SK-N-SH treated with all-trans-retinoic acid at 6 μM for 48 hours (cell line): Measurements from ENCODE around the gene RAP1GAP.

Source experiments
- ATAC-seq: fragments of 200-7000 bp; cut with Tn5 transposase; 3 replicates; pipeline ENCODE4 v1.9.1; 2020; ENCODE audit warnings: mild to moderate bottlenecking, moderate library complexity
- ARNTL ChIP-seq: fragments of 450-650 bp; formaldehyde crosslinking; IDR thresholded peaks from 2 replicates; pipeline ENCODE4 v1.5.0; 2020; ENCODE audit warnings: low read depth, mild to moderate bottlenecking, moderate library complexity, borderline replicate concordance
- BACH2 ChIP-seq: fragments of 250-450 bp; sonication (Bioruptor Pico); IDR thresholded peaks from 2 replicates; pipeline ENCODE4 v1.9.0; 2021; ENCODE audit warnings: mild to moderate bottlenecking, borderline replicate concordance
- CSDC2 ChIP-seq: fragments of 250-450 bp; sonication (Bioruptor Pico); IDR thresholded peaks from 2 replicates; pipeline ENCODE4 v1.5.0; 2020; ENCODE audit warnings: mild to moderate bottlenecking, moderate library complexity
- ESRRG ChIP-seq: fragments of 250-450 bp; sonication (Bioruptor Pico); IDR thresholded peaks from 2 replicates; pipeline ENCODE4 v1.6.1; 2021; ENCODE audit warnings: mild to moderate bottlenecking
- GLIS3 ChIP-seq: fragments of 250-450 bp; sonication (Bioruptor Pico); IDR thresholded peaks from 2 replicates; pipeline ENCODE4 v1.5.0; 2020; ENCODE audit warnings: mild to moderate bottlenecking, moderate library complexity
- ISL1 ChIP-seq: fragments of 250-450 bp; sonication (Bioruptor Pico); IDR thresholded peaks from 2 replicates; pipeline ENCODE4 v2.1.2; 2022; ENCODE audit warnings: mild to moderate bottlenecking, moderate library complexity
- OSR1 ChIP-seq: fragments of 250-450 bp; sonication (Bioruptor Pico); IDR thresholded peaks from 2 replicates; pipeline ENCODE4 v1.8.0; 2022; ENCODE audit warnings: moderate library complexity, mild to moderate bottlenecking, inconsistent platforms
- PPARA ChIP-seq: fragments of 250-450 bp; sonication (Bioruptor Pico); IDR thresholded peaks from 2 replicates; pipeline ENCODE4 v1.5.0; 2020; ENCODE audit warnings: mild to moderate bottlenecking, borderline replicate concordance
- RARB ChIP-seq: fragments of 250-450 bp; sonication (Bioruptor Pico); IDR thresholded peaks from 2 replicates; pipeline ENCODE4 v1.8.0; 2021; ENCODE audit warnings: mild to moderate bottlenecking, moderate library complexity
- SNAI2 ChIP-seq: fragments of 250-450 bp; sonication (Bioruptor Pico); IDR thresholded peaks from 2 replicates; pipeline ENCODE4 v1.5.0; 2020; ENCODE audit warnings: mild to moderate bottlenecking, moderate library complexity
- TCF4 ChIP-seq: fragments of 250-450 bp; sonication (Bioruptor Pico); IDR thresholded peaks from 2 replicates; pipeline ENCODE4 v1.8.0; 2021; ENCODE audit warnings: mild to moderate bottlenecking, moderate library complexity, borderline replicate concordance
- TOX ChIP-seq: fragments of 250-450 bp; sonication (Bioruptor Pico); IDR thresholded peaks from 2 replicates; pipeline ENCODE4 v1.8.0; 2021; ENCODE audit warnings: mild to moderate bottlenecking, moderate library complexity, borderline replicate concordance
- ZC3H10 ChIP-seq: fragments of 250-450 bp; sonication (Bioruptor Pico); IDR thresholded peaks from 2 replicates; pipeline ENCODE4 v1.5.1; 2021; ENCODE audit warnings: mild to moderate bottlenecking, moderate library complexity
- ZFP30 ChIP-seq: fragments of 450-650 bp; formaldehyde crosslinking; IDR thresholded peaks from 2 replicates; pipeline ENCODE4 v1.5.0; 2022; ENCODE audit warnings: mild to moderate bottlenecking, moderate library complexity
- ZNF565 ChIP-seq: fragments of 450-650 bp; formaldehyde crosslinking; conservative IDR thresholded peaks from 2 replicates; pipeline ENCODE4 v1.5.0; 2020; ENCODE audit warnings: low read depth, mild to moderate bottlenecking, moderate library complexity
- ZNF70 ChIP-seq: fragments of 450-650 bp; formaldehyde crosslinking; IDR thresholded peaks from 2 replicates; pipeline ENCODE4 v1.5.0; 2020; ENCODE audit warnings: mild to moderate bottlenecking, moderate library complexity
- ZNF8 ChIP-seq: fragments of 450-650 bp; formaldehyde crosslinking; IDR thresholded peaks from 2 replicates; pipeline ENCODE4 v1.5.0; 2020; ENCODE audit warnings: mild to moderate bottlenecking, moderate library complexity
- TF ChIP-seq, protein P1 (sequence below): fragments of 250-450 bp; sonication (Bioruptor Pico); IDR thresholded peaks from 2 replicates; pipeline ENCODE4 v1.5.0; 2020; ENCODE audit warnings: mild to moderate bottlenecking, moderate library complexity
- TF ChIP-seq, protein P2 (sequence below): fragments of 250-450 bp; sonication (Bioruptor Pico); IDR thresholded peaks from 2 replicates; pipeline ENCODE4 v1.5.1; 2021; ENCODE audit warnings: mild to moderate bottlenecking, moderate library complexity
- TF ChIP-seq, protein P3 (sequence below): fragments of 250-450 bp; sonication (Bioruptor Pico); IDR thresholded peaks from 2 replicates; pipeline ENCODE4 v1.8.0; 2020; ENCODE audit warnings: mild to moderate bottlenecking, moderate library complexity, borderline replicate concordance
- TF ChIP-seq, protein P4 (sequence below): fragments of 250-450 bp; sonication (Bioruptor Pico); IDR thresholded peaks from 2 replicates; pipeline ENCODE4 v1.5.1; 2020; ENCODE audit warnings: low read depth, mild to moderate bottlenecking, moderate library complexity
- TF ChIP-seq, protein P5 (sequence below): fragments of 250-450 bp; sonication (Bioruptor Pico); IDR thresholded peaks from 2 replicates; pipeline ENCODE4 v1.8.0; 2021; ENCODE audit warnings: low read depth, mild to moderate bottlenecking, moderate library complexity, borderline replicate concordance

The RAP1GAP gene

DNA sequence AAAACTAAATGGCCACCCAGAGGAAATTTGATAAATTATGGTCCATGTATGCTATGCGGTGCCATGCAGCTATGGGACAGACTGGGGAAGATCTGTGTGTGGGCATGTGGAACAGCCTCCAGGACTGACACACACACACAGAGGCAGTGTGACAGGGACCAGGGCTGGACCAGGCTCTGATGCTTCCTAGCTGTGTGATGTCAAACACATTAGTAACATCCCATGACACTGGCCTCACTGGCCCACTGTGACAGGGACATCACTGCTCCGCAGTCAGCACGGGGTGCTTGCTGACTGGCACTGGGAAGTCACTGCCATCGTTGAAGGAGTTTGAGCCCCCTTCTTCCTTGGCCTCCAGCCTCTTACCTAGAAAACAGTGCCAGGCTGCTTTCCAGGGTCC is 13.9 kb downstream of the RAP1GAP start:
- TF ChIP-seq BACH2: no peak
- TF ChIP-seq, protein P1, sequence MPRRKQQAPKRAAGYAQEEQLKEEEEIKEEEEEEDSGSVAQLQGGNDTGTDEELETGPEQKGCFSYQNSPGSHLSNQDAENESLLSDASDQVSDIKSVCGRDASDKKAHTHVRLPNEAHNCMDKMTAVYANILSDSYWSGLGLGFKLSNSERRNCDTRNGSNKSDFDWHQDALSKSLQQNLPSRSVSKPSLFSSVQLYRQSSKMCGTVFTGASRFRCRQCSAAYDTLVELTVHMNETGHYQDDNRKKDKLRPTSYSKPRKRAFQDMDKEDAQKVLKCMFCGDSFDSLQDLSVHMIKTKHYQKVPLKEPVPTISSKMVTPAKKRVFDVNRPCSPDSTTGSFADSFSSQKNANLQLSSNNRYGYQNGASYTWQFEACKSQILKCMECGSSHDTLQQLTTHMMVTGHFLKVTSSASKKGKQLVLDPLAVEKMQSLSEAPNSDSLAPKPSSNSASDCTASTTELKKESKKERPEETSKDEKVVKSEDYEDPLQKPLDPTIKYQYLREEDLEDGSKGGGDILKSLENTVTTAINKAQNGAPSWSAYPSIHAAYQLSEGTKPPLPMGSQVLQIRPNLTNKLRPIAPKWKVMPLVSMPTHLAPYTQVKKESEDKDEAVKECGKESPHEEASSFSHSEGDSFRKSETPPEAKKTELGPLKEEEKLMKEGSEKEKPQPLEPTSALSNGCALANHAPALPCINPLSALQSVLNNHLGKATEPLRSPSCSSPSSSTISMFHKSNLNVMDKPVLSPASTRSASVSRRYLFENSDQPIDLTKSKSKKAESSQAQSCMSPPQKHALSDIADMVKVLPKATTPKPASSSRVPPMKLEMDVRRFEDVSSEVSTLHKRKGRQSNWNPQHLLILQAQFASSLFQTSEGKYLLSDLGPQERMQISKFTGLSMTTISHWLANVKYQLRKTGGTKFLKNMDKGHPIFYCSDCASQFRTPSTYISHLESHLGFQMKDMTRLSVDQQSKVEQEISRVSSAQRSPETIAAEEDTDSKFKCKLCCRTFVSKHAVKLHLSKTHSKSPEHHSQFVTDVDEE (CRISPR knock-in tag): no peak
- TF ChIP-seq, protein P2, sequence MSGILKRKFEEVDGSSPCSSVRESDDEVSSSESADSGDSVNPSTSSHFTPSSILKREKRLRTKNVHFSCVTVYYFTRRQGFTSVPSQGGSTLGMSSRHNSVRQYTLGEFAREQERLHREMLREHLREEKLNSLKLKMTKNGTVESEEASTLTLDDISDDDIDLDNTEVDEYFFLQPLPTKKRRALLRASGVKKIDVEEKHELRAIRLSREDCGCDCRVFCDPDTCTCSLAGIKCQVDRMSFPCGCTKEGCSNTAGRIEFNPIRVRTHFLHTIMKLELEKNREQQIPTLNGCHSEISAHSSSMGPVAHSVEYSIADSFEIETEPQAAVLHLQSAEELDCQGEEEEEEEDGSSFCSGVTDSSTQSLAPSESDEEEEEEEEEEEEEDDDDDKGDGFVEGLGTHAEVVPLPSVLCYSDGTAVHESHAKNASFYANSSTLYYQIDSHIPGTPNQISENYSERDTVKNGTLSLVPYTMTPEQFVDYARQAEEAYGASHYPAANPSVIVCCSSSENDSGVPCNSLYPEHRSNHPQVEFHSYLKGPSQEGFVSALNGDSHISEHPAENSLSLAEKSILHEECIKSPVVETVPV: no peak
- ATAC-seq: no peak

DNA sequence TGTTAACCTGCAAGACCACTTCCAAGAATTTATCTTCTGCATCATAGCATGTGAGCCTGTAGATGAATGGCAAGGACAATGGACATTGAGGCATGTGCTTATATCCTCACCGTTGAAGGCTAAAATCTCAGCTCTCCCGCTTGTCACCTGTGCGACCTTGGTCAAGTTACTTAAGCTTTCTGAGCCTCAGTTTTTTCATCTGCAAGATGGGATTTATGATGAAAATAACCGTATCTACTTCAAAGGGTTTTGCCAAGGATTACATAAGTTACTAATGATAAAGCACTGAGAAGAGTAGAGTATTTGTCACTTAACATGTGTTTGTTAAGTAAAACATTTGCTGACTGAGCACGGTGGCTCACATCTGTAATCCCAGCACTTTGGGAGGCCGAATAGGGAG is 14.9 kb downstream of the RAP1GAP start:
- TF ChIP-seq, protein P2: no peak
- TF ChIP-seq, protein P3, sequence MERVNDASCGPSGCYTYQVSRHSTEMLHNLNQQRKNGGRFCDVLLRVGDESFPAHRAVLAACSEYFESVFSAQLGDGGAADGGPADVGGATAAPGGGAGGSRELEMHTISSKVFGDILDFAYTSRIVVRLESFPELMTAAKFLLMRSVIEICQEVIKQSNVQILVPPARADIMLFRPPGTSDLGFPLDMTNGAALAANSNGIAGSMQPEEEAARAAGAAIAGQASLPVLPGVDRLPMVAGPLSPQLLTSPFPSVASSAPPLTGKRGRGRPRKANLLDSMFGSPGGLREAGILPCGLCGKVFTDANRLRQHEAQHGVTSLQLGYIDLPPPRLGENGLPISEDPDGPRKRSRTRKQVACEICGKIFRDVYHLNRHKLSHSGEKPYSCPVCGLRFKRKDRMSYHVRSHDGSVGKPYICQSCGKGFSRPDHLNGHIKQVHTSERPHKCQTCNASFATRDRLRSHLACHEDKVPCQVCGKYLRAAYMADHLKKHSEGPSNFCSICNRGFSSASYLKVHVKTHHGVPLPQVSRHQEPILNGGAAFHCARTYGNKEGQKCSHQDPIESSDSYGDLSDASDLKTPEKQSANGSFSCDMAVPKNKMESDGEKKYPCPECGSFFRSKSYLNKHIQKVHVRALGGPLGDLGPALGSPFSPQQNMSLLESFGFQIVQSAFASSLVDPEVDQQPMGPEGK: no peak
- TF ChIP-seq ZNF8 (CRISPR knock-in tag) (no peak), ESRRG (CRISPR knock-in tag) (no peak), TCF4 (CRISPR knock-in tag) (no peak)
- ATAC-seq: no peak

DNA sequence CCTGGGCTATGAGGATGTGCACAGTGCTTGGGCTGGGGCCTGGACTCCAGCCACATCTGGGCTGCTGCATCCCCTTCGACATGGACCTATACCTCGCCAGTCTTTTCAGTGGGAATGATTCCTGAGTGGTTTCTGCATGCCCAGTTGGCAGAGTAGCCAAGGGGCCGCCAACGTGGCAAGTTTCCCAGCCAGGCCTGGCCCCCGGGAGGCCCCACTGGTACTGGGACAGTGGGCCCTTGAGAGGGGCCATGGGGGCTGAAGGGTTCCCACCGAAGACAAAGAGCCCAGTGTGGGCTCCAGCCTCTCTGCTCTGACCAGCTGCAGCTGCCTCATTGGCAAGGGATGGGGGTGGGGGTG is 15.4 kb downstream of the RAP1GAP start:
- no peak for ATAC-seq
- TF ChIP-seq ZFP30 (no peak), TCF4 (CRISPR knock-in tag) (no peak), BACH2 (no peak), ZNF565 (CRISPR knock-in tag) (no peak), ZNF8 (CRISPR knock-in tag) (no peak), RARB (CRISPR knock-in tag) (no peak), ARNTL (CRISPR knock-in tag) (no peak), GLIS3 (CRISPR knock-in tag) (no peak), CSDC2 (no peak), PPARA (CRISPR knock-in tag) (no peak), ISL1 (CRISPR knock-in tag) (no peak), ZNF70 (no peak), ESRRG (CRISPR knock-in tag) (no peak), ZC3H10 (CRISPR knock-in tag) (no peak), OSR1 (no peak), TOX (no peak), SNAI2 (CRISPR knock-in tag) (no peak)
- TF ChIP-seq, protein P4, sequence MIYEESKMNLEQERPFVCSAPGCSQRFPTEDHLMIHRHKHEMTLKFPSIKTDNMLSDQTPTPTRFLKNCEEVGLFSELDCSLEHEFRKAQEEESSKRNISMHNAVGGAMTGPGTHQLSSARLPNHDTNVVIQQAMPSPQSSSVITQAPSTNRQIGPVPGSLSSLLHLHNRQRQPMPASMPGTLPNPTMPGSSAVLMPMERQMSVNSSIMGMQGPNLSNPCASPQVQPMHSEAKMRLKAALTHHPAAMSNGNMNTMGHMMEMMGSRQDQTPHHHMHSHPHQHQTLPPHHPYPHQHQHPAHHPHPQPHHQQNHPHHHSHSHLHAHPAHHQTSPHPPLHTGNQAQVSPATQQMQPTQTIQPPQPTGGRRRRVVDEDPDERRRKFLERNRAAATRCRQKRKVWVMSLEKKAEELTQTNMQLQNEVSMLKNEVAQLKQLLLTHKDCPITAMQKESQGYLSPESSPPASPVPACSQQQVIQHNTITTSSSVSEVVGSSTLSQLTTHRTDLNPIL (CRISPR knock-in tag): no peak
- TF ChIP-seq, protein P3: no peak
- TF ChIP-seq, protein P5, sequence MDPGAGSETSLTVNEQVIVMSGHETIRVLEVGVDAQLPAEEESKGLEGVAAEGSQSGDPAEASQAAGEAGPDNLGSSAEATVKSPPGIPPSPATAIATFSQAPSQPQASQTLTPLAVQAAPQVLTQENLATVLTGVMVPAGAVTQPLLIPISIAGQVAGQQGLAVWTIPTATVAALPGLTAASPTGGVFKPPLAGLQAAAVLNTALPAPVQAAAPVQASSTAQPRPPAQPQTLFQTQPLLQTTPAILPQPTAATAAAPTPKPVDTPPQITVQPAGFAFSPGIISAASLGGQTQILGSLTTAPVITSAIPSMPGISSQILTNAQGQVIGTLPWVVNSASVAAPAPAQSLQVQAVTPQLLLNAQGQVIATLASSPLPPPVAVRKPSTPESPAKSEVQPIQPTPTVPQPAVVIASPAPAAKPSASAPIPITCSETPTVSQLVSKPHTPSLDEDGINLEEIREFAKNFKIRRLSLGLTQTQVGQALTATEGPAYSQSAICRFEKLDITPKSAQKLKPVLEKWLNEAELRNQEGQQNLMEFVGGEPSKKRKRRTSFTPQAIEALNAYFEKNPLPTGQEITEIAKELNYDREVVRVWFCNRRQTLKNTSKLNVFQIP (CRISPR knock-in tag): no peak
